H9 (cell line): ENCODE results near the gene ZNF618. TPM values are rescaled to one million over a fixed set of nuclear protein-coding genes. Genes with fewer than 3 reads are reported as not detected.
A peak's percentile ranks its signal among the peaks of the same experiment; 100 is the strongest.

Experiments
- DNase-seq: peaks from one replicate; pipeline ENCODE4 v3.0.0-alpha.2; 2017
- H2AFZ ChIP-seq: one replicate; pipeline ENCODE4 v1.6.1; 2013; ENCODE audit warnings: mild to moderate bottlenecking, low read length, control low read depth, moderate library complexity
- H2AK5ac ChIP-seq: 2 replicates; pipeline ENCODE4 v1.6.1; 2013; ENCODE audit warnings: low read length, control low read depth, mixed read lengths; ENCODE audit not compliant: insufficient read length
- H2BK120ac ChIP-seq: one replicate; pipeline ENCODE4 v1.6.1; 2013; ENCODE audit warnings: low read depth, mild to moderate bottlenecking, low read length, control low read depth, inconsistent platforms; ENCODE audit not compliant: poor library complexity, severe bottlenecking
- H2BK12ac ChIP-seq: 2 replicates; pipeline ENCODE4 v1.6.1; 2013; ENCODE audit warnings: low read length, control low read depth, mixed read lengths, low read depth; ENCODE audit not compliant: insufficient read length
- H2BK15ac ChIP-seq: 2 replicates; pipeline ENCODE4 v1.6.1; 2013; ENCODE audit warnings: low read depth, low read length, control low read depth
- H2BK20ac ChIP-seq: one replicate; pipeline ENCODE4 v1.6.1; 2013; ENCODE audit warnings: low read depth, mild to moderate bottlenecking, low read length, control low read depth, inconsistent platforms; ENCODE audit not compliant: poor library complexity, severe bottlenecking
- H2BK5ac ChIP-seq: 2 replicates; pipeline ENCODE4 v1.6.1; 2013; ENCODE audit warnings: low read length, control low read depth, mixed read lengths; ENCODE audit not compliant: insufficient read length
- H3K14ac ChIP-seq: 2 replicates; pipeline ENCODE4 v1.6.1; 2013; ENCODE audit warnings: low read length, control low read depth; ENCODE audit not compliant: insufficient read depth
- H3K18ac ChIP-seq: 2 replicates; pipeline ENCODE4 v1.6.1; 2013; ENCODE audit warnings: low read depth, mild to moderate bottlenecking, mixed read lengths, low read length, control low read depth; ENCODE audit not compliant: insufficient read length
- H3K23ac ChIP-seq: 2 replicates; pipeline ENCODE4 v1.6.1; 2013; ENCODE audit warnings: low read length, control low read depth, mixed read lengths, low read depth; ENCODE audit not compliant: insufficient read length
- H3K23me2 ChIP-seq: 2 replicates; pipeline ENCODE4 v1.6.1; 2013; ENCODE audit warnings: low read depth, mild to moderate bottlenecking, mixed read lengths, low read length, control low read depth; ENCODE audit not compliant: insufficient read length, poor library complexity, severe bottlenecking
- H3K27ac ChIP-seq: 2 replicates; pipeline ENCODE4 v1.5.1; 2013; ENCODE audit warnings: low read length, control low read depth, mixed read lengths, low read depth; ENCODE audit not compliant: insufficient read length
- H3K27me3 ChIP-seq: 2 replicates; pipeline ENCODE4 v1.6.1; 2013; ENCODE audit warnings: low read length, control low read depth, inconsistent platforms; ENCODE audit not compliant: insufficient read depth
- H3K4ac ChIP-seq: 2 replicates; pipeline ENCODE4 v1.6.1; 2013; ENCODE audit warnings: low read depth, mild to moderate bottlenecking, control low read depth, inconsistent platforms, low read length, moderate library complexity
- H3K4me1 ChIP-seq: 2 replicates; pipeline ENCODE4 v1.6.1; 2013; ENCODE audit warnings: low read length, control low read depth, inconsistent platforms; ENCODE audit not compliant: insufficient read depth
- H3K4me2 ChIP-seq: 2 replicates; pipeline ENCODE4 v1.6.1; 2013; ENCODE audit warnings: low read length, control low read depth, mixed read lengths; ENCODE audit not compliant: insufficient read length, insufficient read depth
- H3K56ac ChIP-seq: 2 replicates; pipeline ENCODE4 v1.6.1; 2013; ENCODE audit warnings: low read depth, mild to moderate bottlenecking, mixed read lengths, low read length, control low read depth; ENCODE audit not compliant: insufficient read length
- H3K79me1 ChIP-seq: 2 replicates; pipeline ENCODE4 v1.6.1; 2013; ENCODE audit warnings: low read depth, mild to moderate bottlenecking, moderate library complexity, low read length, control low read depth, inconsistent platforms; ENCODE audit not compliant: insufficient read depth, poor library complexity, severe bottlenecking
- H3K79me2 ChIP-seq: 2 replicates; pipeline ENCODE4 v1.6.1; 2013; ENCODE audit warnings: low read length, control low read depth, inconsistent platforms; ENCODE audit not compliant: insufficient read depth
- H3K9ac ChIP-seq: 2 replicates; pipeline ENCODE4 v1.6.1; 2013; ENCODE audit warnings: low read length, control low read depth, mixed read lengths; ENCODE audit not compliant: insufficient read length; ENCODE audit errors: extremely low read depth
- H3K9me3 ChIP-seq: one replicate; pipeline ENCODE4 v1.6.1; 2013; ENCODE audit warnings: low read depth, low read length, inconsistent platforms; ENCODE audit not compliant: control insufficient read depth
- H3T11ph ChIP-seq: one replicate; pipeline ENCODE4 v1.6.1; 2013; ENCODE audit warnings: mild to moderate bottlenecking, low read length, control low read depth, inconsistent platforms
- H4K20me1 ChIP-seq: one replicate; pipeline ENCODE4 v1.6.1; 2013; ENCODE audit not compliant: control insufficient read depth, insufficient read length, insufficient read depth
- H4K5ac ChIP-seq: 2 replicates; pipeline ENCODE4 v1.6.1; 2013; ENCODE audit warnings: low read depth, mild to moderate bottlenecking, mixed read lengths, low read length, control low read depth; ENCODE audit not compliant: insufficient read length
- H4K8ac ChIP-seq: replicated peaks from 2 replicates; pipeline ENCODE4 v1.6.1; 2013; ENCODE audit warnings: low read length, control low read depth, mixed read lengths, low read depth; ENCODE audit not compliant: insufficient read length
- H4K91ac ChIP-seq: 2 replicates; pipeline ENCODE4 v1.6.1; 2013; ENCODE audit warnings: low read depth, mild to moderate bottlenecking, moderate library complexity, mixed read lengths, low read length, control low read depth; ENCODE audit not compliant: insufficient read length
- H3K27ac Mint-ChIP-seq, 3 experiments: 2 replicates in 2 of 3; 3 replicates in 1 of 3; pipeline ENCODE4 v1.8.0; 2020 to 2021; ENCODE audit warnings: mixed read lengths in 3 of 3, mild to moderate bottlenecking in 1 of 3, moderate library complexity in 1 of 3
- H3K27me3 Mint-ChIP-seq: 2 replicates; pipeline ENCODE4 v1.8.0; 2021; ENCODE audit warnings: low read depth, mild to moderate bottlenecking, moderate library complexity, mixed read lengths
- H3K36me3 Mint-ChIP-seq, 3 experiments: 2 replicates in 2 of 3; 3 replicates in 1 of 3; pipeline ENCODE4 v1.8.0; 2020 to 2021; ENCODE audit warnings: low read depth in 3 of 3, mixed read lengths in 3 of 3; ENCODE audit not compliant: insufficient read depth in 1 of 3
- H3K4me1 Mint-ChIP-seq, 2 experiments: 2 replicates each; pipeline ENCODE4 v1.8.0; 2020; ENCODE audit warnings: mixed read lengths in 2 of 2
- H3K4me3 Mint-ChIP-seq, 2 experiments: 2 replicates in 1 of 2; 3 replicates in 1 of 2; pipeline ENCODE4 v1.8.0; 2020 to 2021; ENCODE audit warnings: mild to moderate bottlenecking in 2 of 2, mixed read lengths in 2 of 2, moderate library complexity in 1 of 2
- H3K9me3 Mint-ChIP-seq, 2 experiments: 2 replicates in 1 of 2; 3 replicates in 1 of 2; pipeline ENCODE4 v1.8.0; 2020; ENCODE audit warnings: mild to moderate bottlenecking in 2 of 2, mixed read lengths in 2 of 2, moderate library complexity in 1 of 2
- CTCF ChIP-seq: fragments of 200-600 bp; sonication (generic); conservative IDR thresholded peaks from 3 replicates; pipeline ENCODE4 v1.8.0; 2021; ENCODE audit warnings: antibody characterized with exemption, mild to moderate bottlenecking
- WGBS: extraction: QIAGEN DNeasy Blood & Tissue Kit; methylation state at CpG from one replicate; pipeline ENCODE4 v1.1.7; 2013; ENCODE audit warnings: missing lambda C conversion rate, low lambda C conversion rate, mixed read lengths; ENCODE audit not compliant: insufficient read length; ENCODE audit errors: extremely low coverage; 5-methylcytosine and 5-hydroxymethylcytosine counted together
- total RNA-seq: library from RNA; stranded (reverse); gene quantifications from 2 replicates; pipeline ENCODE4 v1.2.1, GENCODE V29; 2021

The ZNF618 gene
- total RNA-seq, 1 experiment from 2014 or later = 13.6 TPM

DNA sequence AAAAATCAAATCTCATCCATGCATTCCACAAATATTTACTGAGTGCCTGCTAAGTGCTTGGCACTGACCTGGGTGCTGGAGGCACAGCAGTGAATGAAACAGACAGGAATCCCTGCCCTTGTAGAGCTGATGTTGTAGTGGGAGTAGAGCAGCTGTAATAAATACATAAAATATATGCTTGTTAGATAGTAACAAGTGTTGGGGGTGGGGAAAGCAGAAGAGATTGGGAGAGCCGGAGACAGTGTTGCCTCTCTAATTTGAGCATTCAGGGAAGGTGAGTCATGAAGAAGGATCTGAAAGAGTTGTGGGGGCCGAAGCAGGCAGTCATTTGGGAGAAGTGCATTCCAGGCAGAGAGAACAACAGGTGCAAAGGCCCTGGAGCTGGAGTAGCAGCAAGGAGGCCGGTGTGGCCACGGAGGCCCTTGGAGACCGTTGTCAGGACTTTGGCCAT, 97.9 kb downstream of the ZNF618 start:
- Histone ChIP-seq H3K9ac (no peak overlapping the region), H2BK5ac (no peak overlapping the region), H3K23ac (no peak overlapping the region), H3K27ac (no peak overlapping the region), H4K8ac (no peak overlapping the region), H3K18ac (no peak overlapping the region), H3K14ac (no peak overlapping the region), H4K20me1 (no peaks in the 10 kb centered on the region), H3K79me2 (no peaks in the 10 kb centered on the region), H3K9me3 (no peaks in the 10 kb centered on the region), H3K27me3 (no peaks in the 10 kb centered on the region), H2AK5ac (no peak overlapping the region), H2AFZ (no peak overlapping the region), H3K23me2 (no peaks in the 10 kb centered on the region), H3K79me1 (no peaks in the 10 kb centered on the region), H2BK15ac (no peak overlapping the region), H2BK20ac (no peak overlapping the region), H2BK12ac (no peak overlapping the region), H3K4ac (no peak overlapping the region), H3K56ac (no peak overlapping the region), H4K5ac (no peak overlapping the region), H2BK120ac (no peak overlapping the region), H4K91ac (no peak overlapping the region), H3K4me1 (no peaks in the 10 kb centered on the region), H3T11ph (no peak overlapping the region), H3K4me2 (no peak overlapping the region)
- no peak overlapping the region for H3K4me3 Mint-ChIP-seq
- no CpG with 5 or more reads among the region's 5 CpGs for WGBS
- TF ChIP-seq CTCF = no peak
- no peak for DNase-seq
- H3K36me3 Mint-ChIP-seq = peaks cover 14 to 24% (median 16%) of the 10 kb centered on the region in 3 experiments
- H3K27me3 Mint-ChIP-seq = no peaks in the 10 kb centered on the region
- H3K27ac Mint-ChIP-seq = peak overlapping the region in 1 of 3 experiments; percentile 1; a peak in 1 of 7 replicates
- peaks cover 0 to 2% of the 10 kb centered on the region in 2 experiments; a peak in 1 of 5 replicates for H3K9me3 Mint-ChIP-seq
- H3K4me1 Mint-ChIP-seq = peaks cover 8 to 12% of the 10 kb centered on the region in 2 experiments
